Esophagus squamous epithelium (tissue), 4 donors: ENCODE data around the gene NTMT1.

Experiments used
- POLR2A ChIP-seq, 4 donors: fragments of 450-650 bp; IDR thresholded peaks; one replicate each; pipeline ENCODE4 v1.6.1; 2017; ENCODE audit warnings: antibody characterized with exemption in 4 of 4, mild to moderate bottlenecking in 4 of 4, moderate library complexity in 3 of 4
- TF ChIP-seq, protein P1 (sequence below), 6 experiments: fragments of 450-650 bp in 4 of 6; fragments of 200-600 bp in 2 of 6; sonication (generic) in 2 of 6; IDR thresholded peaks; one replicate each; pipeline ENCODE4 v1.5.1; 2016 to 2019; ENCODE audit warnings: antibody characterized with exemption in 6 of 6, mild to moderate bottlenecking in 4 of 6, moderate library complexity in 4 of 6

DNA sequence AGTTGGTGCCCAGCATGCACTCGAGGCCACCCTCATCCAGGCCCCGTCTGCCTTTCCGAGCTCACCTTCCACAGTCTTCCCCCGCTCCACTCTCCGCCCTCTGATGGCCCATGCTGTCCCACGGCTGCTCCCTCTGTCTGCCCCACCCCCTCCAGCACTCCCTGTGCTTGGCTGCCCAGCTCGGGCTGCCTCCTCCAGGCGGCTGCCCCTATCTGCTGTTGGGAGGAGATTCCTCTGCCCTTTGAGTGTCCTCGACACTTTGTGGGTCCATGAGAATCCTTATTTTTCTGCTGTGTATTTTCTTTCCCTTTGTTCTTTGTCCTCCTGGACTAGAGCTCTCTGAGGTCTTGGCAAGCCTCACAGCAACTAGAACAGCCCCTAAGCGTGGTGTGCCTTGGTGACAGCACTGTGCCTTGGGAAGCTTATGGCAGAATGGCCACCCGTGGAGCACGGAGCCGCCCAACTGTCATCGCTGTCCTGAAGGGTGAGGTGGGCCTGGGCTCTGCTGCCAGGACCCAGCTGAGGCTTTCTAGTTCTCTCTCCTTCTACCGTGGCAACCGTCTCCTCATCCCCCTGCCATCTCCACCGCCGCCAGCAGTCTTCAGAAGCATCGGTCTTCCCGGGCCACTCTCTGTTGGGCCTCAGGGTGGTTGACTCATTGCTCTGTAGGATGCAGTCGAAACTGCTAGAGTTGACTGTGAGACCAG, 5.2 kb downstream of the NTMT1 start:
- TF ChIP-seq, protein P1, sequence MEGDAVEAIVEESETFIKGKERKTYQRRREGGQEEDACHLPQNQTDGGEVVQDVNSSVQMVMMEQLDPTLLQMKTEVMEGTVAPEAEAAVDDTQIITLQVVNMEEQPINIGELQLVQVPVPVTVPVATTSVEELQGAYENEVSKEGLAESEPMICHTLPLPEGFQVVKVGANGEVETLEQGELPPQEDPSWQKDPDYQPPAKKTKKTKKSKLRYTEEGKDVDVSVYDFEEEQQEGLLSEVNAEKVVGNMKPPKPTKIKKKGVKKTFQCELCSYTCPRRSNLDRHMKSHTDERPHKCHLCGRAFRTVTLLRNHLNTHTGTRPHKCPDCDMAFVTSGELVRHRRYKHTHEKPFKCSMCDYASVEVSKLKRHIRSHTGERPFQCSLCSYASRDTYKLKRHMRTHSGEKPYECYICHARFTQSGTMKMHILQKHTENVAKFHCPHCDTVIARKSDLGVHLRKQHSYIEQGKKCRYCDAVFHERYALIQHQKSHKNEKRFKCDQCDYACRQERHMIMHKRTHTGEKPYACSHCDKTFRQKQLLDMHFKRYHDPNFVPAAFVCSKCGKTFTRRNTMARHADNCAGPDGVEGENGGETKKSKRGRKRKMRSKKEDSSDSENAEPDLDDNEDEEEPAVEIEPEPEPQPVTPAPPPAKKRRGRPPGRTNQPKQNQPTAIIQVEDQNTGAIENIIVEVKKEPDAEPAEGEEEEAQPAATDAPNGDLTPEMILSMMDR (IDR thresholded peaks at IDR 0.05), result peak in 1 of 6 experiments; percentile 33
- TF ChIP-seq POLR2A (IDR thresholded peaks at IDR 0.05), result no peak
